Measurements from ENCODE around the gene NT5C2.

GRCh38 chr10:103117247-103117646 lies 75.8 kb downstream of the NT5C2 start:
- TF ChIP-seq CTCF (IDR thresholded peaks at IDR 0.05 in 4 of 5, conservative IDR thresholded peaks at IDR 0.05 in 1 of 5): no peak
- no peak for TF ChIP-seq POLR2A (IDR thresholded peaks at IDR 0.05)
